Pancreas (tissue), 10 donors: Measurements from ENCODE around the gene ADCY3. TPM values are rescaled to one million over a fixed set of nuclear protein-coding genes. Genes with fewer than 3 reads are reported as not detected.

ENCODE experiments used
- ATAC-seq, 4 donors: fragments of 200-7000 bp; cut with Tn5 transposase; one replicate each; pipeline versions ENCODE4 v1.8.0 to v1.9.1; 2020; ENCODE audit warnings: mild to moderate bottlenecking in 4 of 4, moderate library complexity in 4 of 4
- DNase-seq, 6 donors: peaks; one replicate each; pipeline ENCODE4 v3.0.0-alpha.2; 2020
- FAIRE-seq: peaks from 2 replicates; lab custom pipeline; 2012; peaks lifted over from hg19 to GRCh38; lab: Jason Lieb, UNC
- H3K27ac ChIP-seq, 4 donors: fragments of 200-600 bp; sonication (generic); 1 replicate in 3 of 4; 2 replicates in 1 of 4; pipeline versions ENCODE4 v1.5.0 to v1.8.0; 2020
- H3K27me3 ChIP-seq, 4 donors: fragments of 200-600 bp; one replicate each; pipeline ENCODE4 v1.8.0; 2021
- H3K36me3 ChIP-seq, 3 donors: fragments of 200-600 bp; sonication (generic) in 1 of 3; one replicate each; pipeline versions ENCODE4 v1.5.0 to v1.8.0; 2020 to 2021
- H3K4me1 ChIP-seq, 3 donors: fragments of 200-600 bp; one replicate each; pipeline ENCODE4 v1.8.0; 2021
- H3K4me3 ChIP-seq, 4 donors: fragments of 200-600 bp; sonication (generic) in 2 of 4; one replicate each; pipeline versions ENCODE4 v1.5.0 to v1.8.0; 2020 to 2021
- H3K9me3 ChIP-seq, 4 donors: fragments of 200-600 bp; one replicate each; pipeline ENCODE4 v1.8.0; 2021
- CTCF ChIP-seq, 4 donors: fragments of 200-600 bp; sonication (generic) in 3 of 4; IDR thresholded peaks; one replicate each; pipeline versions ENCODE4 v1.5.0 to v1.8.0; 2021; ENCODE audit warnings: antibody characterized with exemption in 4 of 4
- WGBS, 2 donors: extraction: QIAGEN DNeasy Blood & Tissue Kit; methylation state at CpG; one replicate each; pipeline ENCODE4 v1.1.7; 2013; 5-methylcytosine and 5-hydroxymethylcytosine counted together
- intact Hi-C, 3 donors: fragments of 100-400 bp; cut with DNase I; formaldehyde crosslinking; loops; one replicate each; pipeline versions ENCODE4 v1.11.1 to v1.14.2; 2022
- polyA plus RNA-seq, 2 donors: library from polyadenylated mRNA; stranded (reverse); fragments of 200-250 nt; gene quantifications; one replicate each; pipeline ENCODE4 v1.2.3, GENCODE V29; 2013
- total RNA-seq, 6 donors: library from RNA; stranded (reverse); fragmentation: NEBNext Ultra II Directional in 4 of 6; extraction: Animal tissue kit (Norgen Biotek cat#: 25700) in 4 of 6; gene quantifications; one replicate each; pipeline versions ENCODE4 v1.2.1 to v1.2.4, GENCODE V29; 2021 to 2023
- donor health status: healthy with polysubstance abuse.
- donor health status: DM: no; HTN: no; CAD: no; lungs with moderate emphysema.
- donor health status: DM: no; HTN: no; CAD: no.
- donor health status: control.
- donor health status: control.
- donor health status: Bipolar disorder and iron deficiency.
- donor health status: DM: yes; HTN: yes; CAD: no.
- donor health status: DM: no; HTN: no; CAD: no.
- donor health status: DM: no; HTN: no; CAD: no.
- donor health status: DM: yes; HTN: yes; CAD: no.

The ADCY3 gene
- total and polyA plus RNA-seq, 8 donors, result 4.7 to 29.4 (median 11.0) TPM

- ATAC-seq (no peak), FAIRE-seq (no peak), DNase-seq (peak in 1 of 6 donors; percentile 21)
- Histone ChIP-seq H3K36me3 (no peaks in the 10 kb centered on the region), H3K4me3 (no peak overlapping the region), H3K27me3 (no peaks in the 10 kb centered on the region), H3K9me3 (no peaks in the 10 kb centered on the region), H3K27ac (no peak overlapping the region), H3K4me1 (no peaks in the 10 kb centered on the region)
- TF ChIP-seq CTCF (IDR thresholded peaks at IDR 0.05), result no peak
- WGBS, 2 donors, result 88 to 91% methylated on average over 32 of the region's 32 CpGs
- intact Hi-C loops, result loop anchor here in 1 of 3 donors (10.0 kb wide), 1 partner anchor 301 kb away; no protein-coding TSS in a partner anchor
Measured at GRCh38 chr2:24833821-24834732, 86.0 kb downstream of the ADCY3 start.

DNA sequence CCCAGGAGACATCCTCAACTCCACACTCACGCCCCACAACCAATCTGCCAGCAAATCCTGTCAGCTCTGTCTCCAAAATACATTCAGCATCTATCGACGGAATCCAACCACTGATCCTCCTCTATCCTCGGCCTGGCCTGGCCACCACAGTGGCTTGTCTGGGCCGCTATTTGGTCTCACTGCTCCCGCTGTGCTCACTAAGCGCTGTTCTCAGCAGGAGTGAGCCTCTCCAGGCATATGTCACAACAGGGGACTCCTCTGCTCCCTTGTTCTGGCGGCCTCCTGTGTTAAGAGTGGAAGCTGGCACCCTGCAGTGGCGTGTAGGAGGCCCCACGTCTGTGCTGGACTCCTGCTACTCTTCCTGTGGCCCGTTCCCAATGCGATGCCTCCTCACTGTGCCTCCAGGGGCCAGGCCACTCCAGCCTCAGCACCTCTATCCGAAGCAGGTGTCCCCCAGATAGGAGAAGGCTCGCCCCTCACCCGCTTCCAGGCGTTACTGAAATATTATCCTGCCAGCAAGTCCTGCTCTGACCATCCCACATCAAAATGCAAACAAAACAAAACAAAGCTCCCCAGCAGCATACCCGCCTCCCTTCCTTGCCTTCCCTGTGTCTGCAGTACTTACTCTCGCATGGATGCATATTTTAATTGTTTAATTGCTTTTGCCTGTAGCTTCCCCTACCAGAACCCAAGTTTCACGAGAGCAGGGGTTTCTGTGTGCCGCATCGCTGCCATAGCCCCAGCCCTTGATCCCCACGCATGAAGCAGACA, 86.9 kb downstream of the ADCY3 start:
- Histone ChIP-seq H3K4me3 (no peak overlapping the region), H3K9me3 (no peaks in the 10 kb centered on the region), H3K36me3 (no peaks in the 10 kb centered on the region), H3K4me1 (no peaks in the 10 kb centered on the region), H3K27me3 (no peaks in the 10 kb centered on the region), H3K27ac (no peak overlapping the region)
- FAIRE-seq, result no peak
- DNase-seq, result peak in 1 of 6 donors; percentile 35
- TF ChIP-seq CTCF (IDR thresholded peaks at IDR 0.05), result no peak
- WGBS, 2 donors, result 90 to 92% methylated on average over 22 of the region's 22 CpGs
- no peak for ATAC-seq
- intact Hi-C loops, result loop anchor here in 1 of 3 donors (10.0 kb wide), 1 partner anchor 302 kb away; no protein-coding TSS in a partner anchor

GRCh38 chr2:24832521-24832920, 87.5 kb downstream of the ADCY3 start:
- DNase-seq (peak in 1 of 6 donors; percentile 35), ATAC-seq (no peak), FAIRE-seq (no peak)
- 72 to 80% methylated on average over 9 of the region's 9 CpGs for WGBS, 2 donors
- H3K4me3 ChIP-seq, result no peak overlapping the region
- H3K4me1 ChIP-seq, result no peaks in the 10 kb centered on the region
- no peaks in the 10 kb centered on the region for H3K27me3 ChIP-seq
- no peaks in the 10 kb centered on the region for H3K9me3 ChIP-seq
- intact Hi-C loops, result loop anchor here in 1 of 3 donors (10.0 kb wide), 1 partner anchor 302 kb away; no protein-coding TSS in a partner anchor
- H3K36me3 ChIP-seq, result no peaks in the 10 kb centered on the region
- no peak overlapping the region for H3K27ac ChIP-seq
- no peak for TF ChIP-seq CTCF (IDR thresholded peaks at IDR 0.05)

- TF ChIP-seq CTCF (IDR thresholded peaks at IDR 0.05), result no peak
- intact Hi-C loops, result loop anchor here in 1 of 3 donors (10.0 kb wide), 1 partner anchor 303 kb away; no protein-coding TSS in a partner anchor
- no peaks in the 10 kb centered on the region for H3K9me3 ChIP-seq
- H3K36me3 ChIP-seq, result no peaks in the 10 kb centered on the region
- FAIRE-seq, result no peak
- no peak overlapping the region for H3K27ac ChIP-seq
- peak; percentile 73 to 87 (median 78) for ATAC-seq
- no peak overlapping the region for H3K4me3 ChIP-seq
- no peaks in the 10 kb centered on the region for H3K4me1 ChIP-seq
- H3K27me3 ChIP-seq, result no peaks in the 10 kb centered on the region
- peak; percentile 33 to 87 (median 68) for DNase-seq
- 14 to 19% methylated on average over 14 of the region's 14 CpGs for WGBS, 2 donors
Measured at GRCh38 chr2:24832073-24832461, 88.0 kb downstream of the ADCY3 start.
